ENCODE data around the gene HHATL. TPM values are rescaled to one million over a fixed set of nuclear protein-coding genes. Genes with fewer than 3 reads are reported as not detected.

HHATL gene
- total RNA-seq, 1 donor from 2014 or later, result not detected

GRCh38 chr3:42704136-42704841, 1.7 kb upstream of the HHATL start:
- no peak for TF ChIP-seq CTCF (IDR thresholded peaks at IDR 0.05)
- no peaks in the 10 kb centered on the region for H3K36me3 Mint-ChIP-seq (ENCODE audit: unreplicated experiment)
- DNase-seq (ENCODE audit: extremely low spot score, unreplicated experiment), result peak; percentile 81
- no peak overlapping the region for H3K27ac Mint-ChIP-seq (ENCODE audit: unreplicated experiment)
- H3K4me1 Mint-ChIP-seq (ENCODE audit: unreplicated experiment), result no peaks in the 10 kb centered on the region
- no peak overlapping the region for H3K4me3 Mint-ChIP-seq (ENCODE audit: unreplicated experiment)
- H3K9me3 Mint-ChIP-seq (ENCODE audit: unreplicated experiment), result no peaks in the 10 kb centered on the region
- peaks cover 4% of the 10 kb centered on the region for H3K27me3 Mint-ChIP-seq (ENCODE audit: unreplicated experiment)

GRCh38 chr3:42703695-42704025, 1.1 kb upstream of the HHATL start:
- H3K9me3 Mint-ChIP-seq (ENCODE audit: unreplicated experiment), result no peaks in the 10 kb centered on the region
- H3K4me1 Mint-ChIP-seq (ENCODE audit: unreplicated experiment), result no peaks in the 10 kb centered on the region
- peak; percentile 71 for DNase-seq (ENCODE audit: extremely low spot score, unreplicated experiment)
- TF ChIP-seq CTCF (IDR thresholded peaks at IDR 0.05), result no peak
- H3K36me3 Mint-ChIP-seq (ENCODE audit: unreplicated experiment), result no peaks in the 10 kb centered on the region
- no peak overlapping the region for H3K27ac Mint-ChIP-seq (ENCODE audit: unreplicated experiment)
- H3K4me3 Mint-ChIP-seq (ENCODE audit: unreplicated experiment), result no peak overlapping the region
- H3K27me3 Mint-ChIP-seq (ENCODE audit: unreplicated experiment), result peaks cover 4% of the 10 kb centered on the region

- TF ChIP-seq CTCF (IDR thresholded peaks at IDR 0.05), result no peak
- Mint-ChIP-seq H3K36me3 (ENCODE audit: unreplicated experiment) (no peaks in the 10 kb centered on the region), H3K27me3 (ENCODE audit: unreplicated experiment) (peaks cover 4% of the 10 kb centered on the region), H3K4me3 (ENCODE audit: unreplicated experiment) (no peak overlapping the region), H3K27ac (ENCODE audit: unreplicated experiment) (no peak overlapping the region), H3K4me1 (ENCODE audit: unreplicated experiment) (no peaks in the 10 kb centered on the region), H3K9me3 (ENCODE audit: unreplicated experiment) (no peaks in the 10 kb centered on the region)
- peak; percentile 78 for DNase-seq (ENCODE audit: extremely low spot score, unreplicated experiment)
Measured at GRCh38 chr3:42702982-42703694, 540 bp upstream of the HHATL start.

- DNase-seq (ENCODE audit: extremely low spot score, unreplicated experiment), result peak; percentile 85
- H3K4me1 Mint-ChIP-seq (ENCODE audit: unreplicated experiment), result no peaks in the 10 kb centered on the region
Measured at GRCh38 chr3:42701371-42702065, 1.1 kb downstream of the HHATL start.

More at GRCh38 chr3:42701371-42702065, 1.1 kb downstream of the HHATL start:
- TF ChIP-seq CTCF (IDR thresholded peaks at IDR 0.05), result no peak
- H3K27ac Mint-ChIP-seq (ENCODE audit: unreplicated experiment), result no peak overlapping the region
- H3K4me3 Mint-ChIP-seq (ENCODE audit: unreplicated experiment), result no peak overlapping the region
- H3K36me3 Mint-ChIP-seq (ENCODE audit: unreplicated experiment), result no peaks in the 10 kb centered on the region
- H3K9me3 Mint-ChIP-seq (ENCODE audit: unreplicated experiment), result no peaks in the 10 kb centered on the region
- peaks cover 4% of the 10 kb centered on the region for H3K27me3 Mint-ChIP-seq (ENCODE audit: unreplicated experiment)

All from osteocyte (in vitro differentiated cells).